IPS-15b (cell line): ENCODE data around the gene PPIL3.

Source experiments
- H3K27me3 ChIP-seq: one replicate; pipeline ENCODE4 v1.6.1; 2013; ENCODE audit warnings: low read length; ENCODE audit not compliant: control insufficient read depth, insufficient read depth
- H3K36me3 ChIP-seq: one replicate; pipeline ENCODE4 v1.6.1; 2013; ENCODE audit warnings: low read length; ENCODE audit not compliant: control insufficient read depth, insufficient read depth
- H3K4me1 ChIP-seq: one replicate; pipeline ENCODE4 v1.6.1; 2013; ENCODE audit warnings: mild to moderate bottlenecking, low read length; ENCODE audit not compliant: control insufficient read depth, insufficient read depth
- H3K4me3 ChIP-seq: one replicate; pipeline ENCODE4 v1.5.1; 2013; ENCODE audit warnings: low read depth, low read length
- H3K9ac ChIP-seq: one replicate; pipeline ENCODE4 v1.6.1; 2013; ENCODE audit warnings: low read depth, mild to moderate bottlenecking, low read length
- H3K9me3 ChIP-seq: one replicate; pipeline ENCODE4 v1.6.1; 2013; ENCODE audit warnings: mild to moderate bottlenecking, low read length; ENCODE audit not compliant: control insufficient read depth, insufficient read depth

PPIL3 gene

GRCh38 chr2:200828572-200829257 lies 60.2 kb downstream of the PPIL3 start:
- no peaks in the 10 kb centered on the region for H3K36me3 ChIP-seq
- H3K9ac ChIP-seq, result no peak overlapping the region
- no peaks in the 10 kb centered on the region for H3K4me1 ChIP-seq
- no peaks in the 10 kb centered on the region for H3K9me3 ChIP-seq
- no peaks in the 10 kb centered on the region for H3K27me3 ChIP-seq
- no peak overlapping the region for H3K4me3 ChIP-seq

GRCh38 chr2:200828104-200828503 lies 60.8 kb downstream of the PPIL3 start:
- no peaks in the 10 kb centered on the region for H3K36me3 ChIP-seq

GRCh38 chr2:200821686-200822245 lies 67.1 kb downstream of the PPIL3 start:
- H3K27me3 ChIP-seq, result no peaks in the 10 kb centered on the region
- no peaks in the 10 kb centered on the region for H3K4me1 ChIP-seq
- H3K36me3 ChIP-seq, result peaks cover 32% of the 10 kb centered on the region
- no peak overlapping the region for H3K9ac ChIP-seq
- no peaks in the 10 kb centered on the region for H3K9me3 ChIP-seq
- H3K4me3 ChIP-seq, result no peak overlapping the region

More at GRCh38 chr2:200828104-200828503, 60.8 kb downstream of the PPIL3 start:
- no peaks in the 10 kb centered on the region for H3K4me1 ChIP-seq
- H3K9me3 ChIP-seq, result no peaks in the 10 kb centered on the region
- H3K4me3 ChIP-seq, result no peak overlapping the region
- no peaks in the 10 kb centered on the region for H3K27me3 ChIP-seq
- no peak overlapping the region for H3K9ac ChIP-seq
